Astrocyte (in vitro differentiated cells and primary cell): ENCODE data around the gene PRKRA. TPM values are rescaled to one million over a fixed set of nuclear protein-coding genes. Genes with fewer than 3 reads are reported as not detected.

Source experiments
- DNase-seq: peaks from one replicate; pipeline ENCODE4 v3.0.0-alpha.2; 2010; ENCODE audit warnings: low read depth
- FAIRE-seq: peaks from 2 replicates; lab custom pipeline; 2011; peaks lifted over from hg19 to GRCh38; lab: Jason Lieb, UNC
- H2AFZ ChIP-seq: 2 replicates; pipeline ENCODE4 v1.6.0; 2012; ENCODE audit warnings: low read depth, low read length, inconsistent platforms
- H3K27ac ChIP-seq: 2 replicates; pipeline ENCODE4 v1.5.1; 2011; ENCODE audit warnings: low read depth, low read length, inconsistent platforms
- H3K27me3 ChIP-seq: 2 replicates; pipeline ENCODE4 v1.6.0; 2011; ENCODE audit warnings: low read length, inconsistent platforms; ENCODE audit not compliant: insufficient read depth
- H3K36me3 ChIP-seq: 2 replicates; pipeline ENCODE4 v1.5.1; 2011; ENCODE audit warnings: low read length, inconsistent platforms; ENCODE audit not compliant: insufficient read depth
- H3K4me1 ChIP-seq: 2 replicates; pipeline ENCODE4 v1.5.1; 2011; ENCODE audit warnings: low read length, inconsistent platforms; ENCODE audit not compliant: insufficient read depth
- H3K4me2 ChIP-seq: 2 replicates; pipeline ENCODE4 v1.6.0; 2012; ENCODE audit warnings: low read length, inconsistent platforms
- H3K4me3 ChIP-seq: 2 replicates; pipeline ENCODE4 v1.5.1; 2011; ENCODE audit warnings: low read depth, mild to moderate bottlenecking, low read length, inconsistent platforms; ENCODE audit not compliant: insufficient read depth
- H3K79me2 ChIP-seq: 2 replicates; pipeline ENCODE4 v1.6.0; 2012; ENCODE audit warnings: mild to moderate bottlenecking, low read length, inconsistent platforms; ENCODE audit not compliant: insufficient read depth
- H3K9ac ChIP-seq: 2 replicates; pipeline ENCODE4 v1.6.0; 2012; ENCODE audit warnings: mild to moderate bottlenecking, low read length, inconsistent platforms
- H3K9me3 ChIP-seq: 2 replicates; pipeline ENCODE4 v1.5.1; 2012; ENCODE audit warnings: low read depth, mild to moderate bottlenecking, low read length, inconsistent platforms; ENCODE audit not compliant: insufficient read depth
- H4K20me1 ChIP-seq: 2 replicates; pipeline ENCODE4 v1.6.0; 2012; ENCODE audit warnings: low read length, inconsistent platforms; ENCODE audit not compliant: insufficient read depth
- H3K27ac Mint-ChIP-seq: one replicate; pipeline ENCODE4 v1.8.0; 2021; ENCODE audit warnings: mild to moderate bottlenecking, mixed read lengths; ENCODE audit not compliant: unreplicated experiment
- H3K27me3 Mint-ChIP-seq: one replicate; pipeline ENCODE4 v1.8.0; 2021; ENCODE audit warnings: low read depth, mixed read lengths; ENCODE audit not compliant: unreplicated experiment
- H3K36me3 Mint-ChIP-seq: one replicate; pipeline ENCODE4 v1.8.0; 2021; ENCODE audit warnings: low read depth, mixed read lengths; ENCODE audit not compliant: unreplicated experiment
- H3K4me1 Mint-ChIP-seq: one replicate; pipeline ENCODE4 v1.8.0; 2021; ENCODE audit warnings: low read depth, mixed read lengths; ENCODE audit not compliant: unreplicated experiment
- H3K4me3 Mint-ChIP-seq: one replicate; pipeline ENCODE4 v1.8.0; 2021; ENCODE audit warnings: mild to moderate bottlenecking, moderate library complexity, mixed read lengths; ENCODE audit not compliant: unreplicated experiment
- H3K9me3 Mint-ChIP-seq: one replicate; pipeline ENCODE4 v1.8.0; 2021; ENCODE audit warnings: mild to moderate bottlenecking, mixed read lengths; ENCODE audit not compliant: unreplicated experiment
- CTCF ChIP-seq: IDR thresholded peaks from 2 replicates; pipeline ENCODE4 v1.5.1; 2011; ENCODE audit warnings: low read depth, mild to moderate bottlenecking, inconsistent platforms, low read length, moderate library complexity; ENCODE audit not compliant: insufficient read depth
- EZH2 ChIP-seq: IDR thresholded peaks from 2 replicates; pipeline ENCODE4 v1.6.1; 2012; ENCODE audit warnings: mild to moderate bottlenecking, low read length, inconsistent platforms; ENCODE audit not compliant: insufficient read depth
- total RNA-seq: library from RNA; stranded (reverse); gene quantifications from 2 replicates; pipeline ENCODE4 v1.2.1, GENCODE V29; 2021

Gene PRKRA
- total RNA-seq, 1 donor from 2014 or later: 43.2 TPM

- Mint-ChIP-seq H3K4me1 (peaks cover 12% of the 10 kb centered on the region), H3K27me3 (no peaks in the 10 kb centered on the region), H3K27ac (peak overlapping the region; percentile 41), H3K4me3 (no peak overlapping the region), H3K36me3 (peaks cover 18% of the 10 kb centered on the region), H3K9me3 (no peaks in the 10 kb centered on the region)
- Histone ChIP-seq H3K4me2 (peak overlapping the region; percentile 3), H3K27me3 (no peaks in the 10 kb centered on the region), H4K20me1 (peaks cover 13% of the 10 kb centered on the region), H3K9ac (no peak overlapping the region), H3K27ac (no peak overlapping the region), H2AFZ (no peak overlapping the region), H3K36me3 (peaks cover 52% of the 10 kb centered on the region), H3K4me1 (no peaks in the 10 kb centered on the region), H3K4me3 (no peak overlapping the region), H3K79me2 (peaks cover 7% of the 10 kb centered on the region), H3K9me3 (no peaks in the 10 kb centered on the region)
- TF ChIP-seq EZH2 (no peak), CTCF (no peak)
- FAIRE-seq: no peak
- no peak for DNase-seq
These were observed 9.5 kb downstream of the PRKRA start for GRCh38 chr2:178441426-178441825.

GRCh38 chr2:178436662-178437061 lies 14.3 kb downstream of the PRKRA start:
- Histone ChIP-seq H3K4me2 (no peak overlapping the region), H3K9ac (no peak overlapping the region), H3K9me3 (no peaks in the 10 kb centered on the region), H3K4me1 (no peaks in the 10 kb centered on the region), H3K79me2 (no peaks in the 10 kb centered on the region), H3K4me3 (no peak overlapping the region), H2AFZ (no peak overlapping the region), H3K36me3 (peaks cover 62% of the 10 kb centered on the region), H3K27ac (no peak overlapping the region), H4K20me1 (peaks cover 7% of the 10 kb centered on the region), H3K27me3 (no peaks in the 10 kb centered on the region)
- no peaks in the 10 kb centered on the region for H3K27me3 Mint-ChIP-seq
- no peak overlapping the region for H3K4me3 Mint-ChIP-seq
- no peak overlapping the region for H3K27ac Mint-ChIP-seq
- FAIRE-seq (no peak), DNase-seq (no peak)
- H3K36me3 Mint-ChIP-seq: peaks cover 22% of the 10 kb centered on the region
- peaks cover 13% of the 10 kb centered on the region for H3K4me1 Mint-ChIP-seq
- H3K9me3 Mint-ChIP-seq: no peaks in the 10 kb centered on the region
- TF ChIP-seq EZH2: no peak
- TF ChIP-seq CTCF: no peak

GRCh38 chr2:178429336-178429735 lies 21.6 kb downstream of the PRKRA start:
- H3K27me3 ChIP-seq: no peaks in the 10 kb centered on the region
- H2AFZ ChIP-seq: no peak overlapping the region
- H3K4me3 ChIP-seq: no peak overlapping the region
- no peak overlapping the region for H3K4me2 ChIP-seq
- peaks cover 3% of the 10 kb centered on the region for H3K4me1 ChIP-seq
- DNase-seq (no peak), FAIRE-seq (no peak)
- peaks cover 4% of the 10 kb centered on the region for H3K9me3 Mint-ChIP-seq
- no peak overlapping the region for H3K27ac ChIP-seq
- TF ChIP-seq EZH2 (no peak), CTCF (no peak)
- H4K20me1 ChIP-seq: no peaks in the 10 kb centered on the region
- peaks cover 11% of the 10 kb centered on the region for H3K79me2 ChIP-seq
- peaks cover 43% of the 10 kb centered on the region for H3K36me3 Mint-ChIP-seq
- H3K36me3 ChIP-seq: peaks cover 38% of the 10 kb centered on the region
- no peak overlapping the region for H3K27ac Mint-ChIP-seq
- no peak overlapping the region for H3K9ac ChIP-seq
- H3K4me1 Mint-ChIP-seq: no peaks in the 10 kb centered on the region
- no peak overlapping the region for H3K4me3 Mint-ChIP-seq
- no peaks in the 10 kb centered on the region for H3K9me3 ChIP-seq
- H3K27me3 Mint-ChIP-seq: no peaks in the 10 kb centered on the region
